Mesenchymal stem cell (in vitro differentiated cells and primary cell): ENCODE results near the gene ADRM1.

Experiments
- DNase-seq: peaks from one replicate; pipeline ENCODE4 v3.0.0-alpha.2; 2013
- H2AFZ ChIP-seq: one replicate; pipeline ENCODE4 v1.6.1; 2013; ENCODE audit warnings: low read depth, mild to moderate bottlenecking, control low read depth, inconsistent platforms, low read length, moderate library complexity
- H2AK5ac ChIP-seq: 2 replicates; pipeline ENCODE4 v1.6.1; 2013; ENCODE audit warnings: low read length, moderate library complexity, mild to moderate bottlenecking, inconsistent platforms; ENCODE audit not compliant: severe bottlenecking
- H2BK120ac ChIP-seq: one replicate; pipeline ENCODE4 v1.6.1; 2013; ENCODE audit warnings: low read depth, mild to moderate bottlenecking, inconsistent platforms, low read length, moderate library complexity
- H2BK12ac ChIP-seq, 2 experiments: one replicate each; pipeline ENCODE4 v1.6.1; 2013; ENCODE audit warnings: inconsistent platforms in 2 of 2, low read length in 2 of 2, mild to moderate bottlenecking in 2 of 2, moderate library complexity in 2 of 2, control low read depth in 1 of 2
- H2BK15ac ChIP-seq: one replicate; pipeline ENCODE4 v1.6.1; 2013; ENCODE audit warnings: mild to moderate bottlenecking, low read depth, inconsistent platforms; ENCODE audit not compliant: poor library complexity, severe bottlenecking
- H2BK5ac ChIP-seq: 2 replicates; pipeline ENCODE4 v1.6.1; 2013; ENCODE audit warnings: low read depth, mild to moderate bottlenecking, low read length, control low read depth, inconsistent platforms; ENCODE audit not compliant: poor library complexity, severe bottlenecking
- H3K14ac ChIP-seq, 2 experiments: one replicate each; pipeline ENCODE4 v1.6.1; 2013; ENCODE audit warnings: inconsistent platforms in 2 of 2, low read length in 2 of 2, control low read depth in 1 of 2, mild to moderate bottlenecking in 1 of 2, moderate library complexity in 1 of 2
- H3K18ac ChIP-seq, 2 experiments: one replicate each; pipeline ENCODE4 v1.6.1; 2013; ENCODE audit warnings: inconsistent platforms in 2 of 2, low read length in 2 of 2, control low read depth in 1 of 2, low read depth in 1 of 2, mild to moderate bottlenecking in 1 of 2
- H3K23ac ChIP-seq, 2 experiments: one replicate each; pipeline ENCODE4 v1.6.1; 2013; ENCODE audit warnings: inconsistent platforms in 2 of 2, low read length in 2 of 2, mild to moderate bottlenecking in 2 of 2, moderate library complexity in 2 of 2, control low read depth in 1 of 2
- H3K27ac ChIP-seq: 2 replicates; pipeline ENCODE4 v1.5.1; 2013; ENCODE audit warnings: mild to moderate bottlenecking, moderate library complexity, low read length, control low read depth, inconsistent platforms; ENCODE audit not compliant: poor library complexity, severe bottlenecking
- H3K27me3 ChIP-seq, 2 experiments: 2 replicates each; pipeline versions ENCODE4 v1.6.1 to v1.7.0; 2013; ENCODE audit warnings: low read length in 2 of 2, mild to moderate bottlenecking in 2 of 2, moderate library complexity in 2 of 2, control low read depth in 1 of 2, inconsistent platforms in 1 of 2; ENCODE audit not compliant: control insufficient read depth in 1 of 2, insufficient read depth in 1 of 2
- H3K36me3 ChIP-seq, 2 experiments: 2 replicates each; pipeline versions ENCODE4 v1.6.1 to v1.7.0; 2013; ENCODE audit warnings: low read length in 2 of 2, control low read depth in 1 of 2, inconsistent platforms in 1 of 2, low read depth in 1 of 2, mild to moderate bottlenecking in 1 of 2; ENCODE audit not compliant: insufficient read depth in 2 of 2, control insufficient read depth in 1 of 2
- H3K4ac ChIP-seq, 2 experiments: one replicate each; pipeline ENCODE4 v1.6.1; 2013; ENCODE audit warnings: inconsistent platforms in 2 of 2, low read length in 2 of 2, mild to moderate bottlenecking in 2 of 2, moderate library complexity in 2 of 2, control low read depth in 1 of 2, low read depth in 1 of 2
- H3K4me1 ChIP-seq: 2 replicates; pipeline ENCODE4 v1.6.1; 2013; ENCODE audit warnings: low read depth, low read length, control low read depth; ENCODE audit not compliant: control insufficient read depth, insufficient read depth
- H3K4me2 ChIP-seq: 2 replicates; pipeline ENCODE4 v1.6.1; 2013; ENCODE audit warnings: low read length, mild to moderate bottlenecking, inconsistent platforms; ENCODE audit not compliant: poor library complexity, severe bottlenecking
- H3K4me3 ChIP-seq, 2 experiments: 2 replicates each; pipeline versions ENCODE4 v1.5.1 to v1.7.0; 2013; ENCODE audit warnings: low read length in 2 of 2, mild to moderate bottlenecking in 2 of 2, control low read depth in 1 of 2, low read depth in 1 of 2; ENCODE audit not compliant: insufficient read depth in 1 of 2
- H3K79me1 ChIP-seq: replicated peaks from 2 replicates; pipeline ENCODE4 v1.6.1; 2013; ENCODE audit warnings: mild to moderate bottlenecking, control low read depth, low read length, inconsistent platforms; ENCODE audit not compliant: poor library complexity, severe bottlenecking
- H3K9ac ChIP-seq: 2 replicates; pipeline ENCODE4 v1.7.0; 2013; ENCODE audit warnings: mild to moderate bottlenecking, low read length, moderate library complexity
- H3K9me3 ChIP-seq: 2 replicates; pipeline ENCODE4 v1.7.0; 2013; ENCODE audit warnings: mild to moderate bottlenecking, low read length; ENCODE audit not compliant: control insufficient read depth
- H4K8ac ChIP-seq: one replicate; pipeline ENCODE4 v1.6.1; 2013; ENCODE audit warnings: inconsistent platforms, mild to moderate bottlenecking, low read length, moderate library complexity
- H4K91ac ChIP-seq: one replicate; pipeline ENCODE4 v1.6.1; 2013; ENCODE audit warnings: mild to moderate bottlenecking, low read length, inconsistent platforms
- WGBS: methylation state at CpG from one replicate; pipeline ENCODE4 v1.1.7; 2013; ENCODE audit warnings: mixed read lengths; 5-methylcytosine and 5-hydroxymethylcytosine counted together

ADRM1 gene

DNA sequence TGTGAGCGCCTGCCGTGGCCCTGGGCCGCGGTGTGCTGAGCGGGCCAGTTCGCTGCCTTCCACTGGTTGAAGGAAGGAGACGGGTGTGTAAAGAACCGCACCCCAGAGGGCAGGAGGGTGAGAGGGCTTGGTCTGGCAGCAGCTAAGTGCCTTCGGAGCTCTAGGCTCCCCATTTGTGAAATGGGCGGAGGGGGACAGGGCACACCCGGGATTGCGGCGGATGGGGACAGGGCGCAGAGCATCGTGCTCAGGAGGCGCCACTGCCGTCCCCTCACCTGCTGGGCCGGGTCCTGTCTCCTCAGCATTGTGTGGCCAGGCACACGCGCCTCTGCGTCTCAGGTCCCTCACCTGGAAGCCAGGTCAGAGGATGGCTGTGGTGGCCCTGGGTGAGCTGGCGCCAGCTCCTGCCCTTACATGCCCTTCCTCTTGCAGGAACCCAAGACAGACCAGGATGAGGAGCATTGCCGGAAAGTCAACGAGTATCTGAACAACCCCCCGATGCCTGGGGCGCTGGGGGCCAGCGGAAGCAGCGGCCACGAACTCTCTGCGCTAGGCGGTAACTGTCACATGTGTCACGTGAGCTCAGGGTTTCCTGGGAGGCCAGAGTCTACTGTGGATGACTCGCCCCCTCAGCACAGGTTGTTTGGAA is 3.1 kb downstream of the ADRM1 start:
- Histone ChIP-seq H3K18ac (no peak overlapping the region), H3K27ac (peak overlapping the region; percentile 50), H2AFZ (no peak overlapping the region), H4K8ac (peak overlapping the region; percentile 3), H2BK15ac (no peak overlapping the region), H3K9me3 (no peaks in the 10 kb centered on the region), H3K14ac (no peak overlapping the region), H3K4ac (no peak overlapping the region), H3K23ac (no peak overlapping the region), H3K4me3 (no peak overlapping the region), H2AK5ac (no peak overlapping the region), H3K9ac (no peak overlapping the region), H3K79me1 (no peaks in the 10 kb centered on the region), H2BK5ac (no peak overlapping the region), H3K36me3 (peaks cover 50 to 75% of the 10 kb centered on the region in 2 experiments), H2BK12ac (no peak overlapping the region), H3K4me1 (peaks cover 44% of the 10 kb centered on the region), H3K4me2 (peak overlapping the region; percentile 13), H2BK120ac (no peak overlapping the region), H3K27me3 (no peaks in the 10 kb centered on the region), H4K91ac (no peak overlapping the region)
- 94% methylated on average over 33 of the region's 33 CpGs for WGBS
- DNase-seq = no peak

DNA sequence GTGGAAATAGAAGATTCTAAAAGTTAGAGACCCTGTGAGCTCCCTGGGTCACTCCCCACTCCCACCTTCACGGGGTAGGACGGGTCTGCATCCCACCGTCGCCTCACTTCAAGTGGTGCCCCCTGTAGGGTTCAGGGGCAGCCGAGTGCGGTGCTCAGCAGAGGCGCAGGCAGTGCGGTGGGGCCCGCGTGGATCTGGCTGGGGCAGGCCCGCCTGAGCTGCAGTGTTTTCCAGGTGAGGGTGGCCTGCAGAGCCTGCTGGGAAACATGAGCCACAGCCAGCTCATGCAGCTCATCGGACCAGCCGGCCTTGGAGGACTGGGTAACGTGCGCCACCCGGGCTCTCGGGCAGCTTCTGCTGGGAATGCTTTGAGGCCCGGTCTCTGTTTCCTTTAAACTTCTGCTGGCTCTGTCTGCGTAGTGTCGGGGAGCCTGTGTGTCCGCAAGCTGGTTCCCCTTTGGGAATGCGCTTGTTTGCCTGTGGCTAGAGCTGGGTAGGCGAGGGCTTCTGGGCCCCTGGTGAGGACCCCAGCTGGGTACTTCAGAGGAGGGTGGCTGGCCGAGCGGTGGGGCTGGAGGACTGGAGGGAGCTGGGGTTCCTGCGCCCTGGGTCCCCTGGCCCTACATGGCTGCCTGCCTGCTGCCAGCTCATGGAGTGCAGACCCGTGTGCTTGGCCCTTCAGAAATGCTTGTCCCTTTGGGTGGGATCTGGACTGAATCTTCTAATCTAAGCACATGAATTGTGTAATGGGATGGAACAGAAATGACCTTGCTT is 3.8 kb downstream of the ADRM1 start:
- no peak overlapping the region for H3K14ac ChIP-seq
- no peak overlapping the region for H2BK15ac ChIP-seq
- peaks cover 44% of the 10 kb centered on the region for H3K4me1 ChIP-seq
- H3K18ac ChIP-seq = no peak overlapping the region
- no peak overlapping the region for H3K4me3 ChIP-seq
- no peaks in the 10 kb centered on the region for H3K9me3 ChIP-seq
- H4K91ac ChIP-seq = no peak overlapping the region
- H3K4me2 ChIP-seq = no peak overlapping the region
- H3K79me1 ChIP-seq = peaks cover 4% of the 10 kb centered on the region
- 95% methylated on average over 27 of the region's 27 CpGs for WGBS
- no peak overlapping the region for H2AFZ ChIP-seq
- no peak overlapping the region for H2BK5ac ChIP-seq
- peak overlapping the region; percentile 50 for H3K27ac ChIP-seq
- H2BK12ac ChIP-seq = no peak overlapping the region
- H3K27me3 ChIP-seq = no peaks in the 10 kb centered on the region
- H3K9ac ChIP-seq = no peak overlapping the region
- H3K4ac ChIP-seq = no peak overlapping the region
- peaks cover 51 to 78% of the 10 kb centered on the region in 2 experiments for H3K36me3 ChIP-seq
- no peak for DNase-seq
- H4K8ac ChIP-seq = no peak overlapping the region
- no peak overlapping the region for H2BK120ac ChIP-seq
- H3K23ac ChIP-seq = no peak overlapping the region
- H2AK5ac ChIP-seq = no peak overlapping the region

DNA sequence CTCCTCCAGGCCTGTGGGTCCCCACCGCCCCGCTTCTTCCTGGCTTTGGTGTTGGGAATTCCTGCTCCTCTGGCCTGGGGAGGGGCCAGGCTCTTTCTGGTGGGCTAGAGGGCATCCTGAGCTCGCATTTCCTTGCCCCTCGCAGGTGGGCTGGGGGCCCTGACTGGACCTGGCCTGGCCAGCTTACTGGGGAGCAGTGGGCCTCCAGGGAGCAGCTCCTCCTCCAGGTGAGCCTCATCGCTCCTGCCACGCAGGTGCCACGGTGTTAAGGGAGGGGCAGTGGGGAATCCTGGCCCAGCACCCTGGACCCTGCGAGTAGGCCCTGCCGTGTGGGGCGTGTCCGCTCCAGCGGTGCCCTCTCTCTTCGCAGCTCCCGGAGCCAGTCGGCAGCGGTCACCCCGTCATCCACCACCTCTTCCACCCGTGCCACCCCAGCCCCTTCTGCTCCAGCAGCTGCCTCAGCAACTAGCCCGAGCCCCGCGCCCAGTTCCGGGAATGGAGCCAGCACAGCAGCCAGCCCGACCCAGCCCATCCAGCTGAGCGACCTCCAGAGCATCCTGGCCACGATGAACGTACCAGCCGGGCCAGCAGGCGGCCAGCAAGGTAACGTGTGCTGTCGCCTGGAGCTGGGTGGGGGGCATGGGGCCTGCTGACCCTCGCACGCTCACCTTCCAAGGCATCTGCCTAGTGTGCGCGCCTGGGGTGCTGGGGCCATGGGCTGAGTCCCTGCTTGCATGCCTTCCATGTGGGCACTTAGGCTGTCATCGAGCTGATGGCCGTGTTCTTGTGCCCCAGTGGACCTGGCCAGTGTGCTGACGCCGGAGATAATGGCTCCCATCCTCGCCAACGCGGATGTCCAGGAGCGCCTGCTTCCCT is 4.7 kb downstream of the ADRM1 start:
- no peak overlapping the region for H3K4me2 ChIP-seq
- H3K79me1 ChIP-seq = peaks cover 10% of the 10 kb centered on the region
- H2AFZ ChIP-seq = no peak overlapping the region
- H3K14ac ChIP-seq = no peak overlapping the region
- no peak overlapping the region for H2BK120ac ChIP-seq
- no peak overlapping the region for H3K4me3 ChIP-seq
- DNase-seq = no peak
- no peak overlapping the region for H3K9ac ChIP-seq
- no peak overlapping the region for H2BK12ac ChIP-seq
- H3K23ac ChIP-seq = no peak overlapping the region
- no peak overlapping the region for H2AK5ac ChIP-seq
- H2BK15ac ChIP-seq = no peak overlapping the region
- H3K27me3 ChIP-seq = no peaks in the 10 kb centered on the region
- H3K27ac ChIP-seq = peak overlapping the region; percentile 15
- H3K36me3 ChIP-seq = peaks cover 54 to 87% of the 10 kb centered on the region in 2 experiments
- peaks cover 44% of the 10 kb centered on the region for H3K4me1 ChIP-seq
- peak overlapping the region; percentile 66 for H4K91ac ChIP-seq
- WGBS = 97% methylated on average over 39 of the region's 42 CpGs
- peak overlapping the region; percentile 23 for H4K8ac ChIP-seq
- H3K9me3 ChIP-seq = no peaks in the 10 kb centered on the region
- no peak overlapping the region for H2BK5ac ChIP-seq
- H3K4ac ChIP-seq = no peak overlapping the region
- H3K18ac ChIP-seq = no peak overlapping the region
